HCT116 (cell line): ENCODE data around the gene FAM167B. TPM values are rescaled to one million over a fixed set of nuclear protein-coding genes. Genes with fewer than 3 reads are reported as not detected.

ENCODE experiments used
- ATAC-seq: fragments of 200-7000 bp; cut with Tn5 transposase; 2 replicates; pipeline ENCODE4 v1.9.1; 2020; ENCODE audit warnings: mild to moderate bottlenecking, moderate library complexity
- BruUV-seq: library from RNA; stranded (reverse); fragments of 400-500 nt; replicated peaks from 2 replicates; lab custom pipeline; 2021; lab: Mats Ljungman, UMichigan
- CTCF ChIA-PET: fragments of 300-600 bp; sonication (Branson Sonifier 250); formaldehyde crosslinking; loops from one replicate; lab custom pipeline; 2021; ENCODE audit warnings: antibody characterized with exemption; lab: Charles Lee
- POLR2A ChIA-PET: fragments of 300-600, 350-600 bp; sonication (Branson Sonifier 250); formaldehyde crosslinking; loops from one replicate; lab custom pipeline; 2021; ENCODE audit warnings: antibody characterized with exemption; lab: Charles Lee
- RAD21 ChIA-PET, 2 experiments: fragments of 300-600 bp; sonication (Branson Sonifier 250); formaldehyde crosslinking; loops; one replicate each; lab custom pipeline; 2023; ENCODE audit warnings: low total read pairs in 2 of 2; ENCODE audit not compliant: uncharacterized antibody in 2 of 2, unreplicated experiment in 2 of 2, low non-redundant PET in 1 of 2; lab: Charles Lee
- DNase-seq: peaks from one replicate; pipeline ENCODE4 v3.0.0-alpha.2; 2010; ENCODE audit warnings: low read depth, low spot score
- H2AFZ ChIP-seq: fragments of 200-600 bp; shearing (Covaris generic), sonication (generic); 2 replicates; pipeline ENCODE4 v1.6.1; 2017; ENCODE audit warnings: low read depth, mixed run types, mixed read lengths, antibody characterized with exemption, low read length; ENCODE audit not compliant: poor library complexity, severe bottlenecking
- H3K27ac ChIP-seq: 2 replicates; pipeline ENCODE4 v1.5.1; 2012; ENCODE audit warnings: low read depth, low read length
- H3K27me3 ChIP-seq: fragments of 200-600 bp; sonication (generic); 2 replicates; pipeline ENCODE4 v1.6.1; 2016; ENCODE audit warnings: mixed run types, low read length, mixed read lengths; ENCODE audit not compliant: insufficient read depth
- H3K36me3 ChIP-seq, 2 experiments: fragments of 200-500 bp in 1 of 2; fragments of 200-600 bp in 1 of 2; sonication (Bioruptor generic) in 1 of 2; sonication (generic) in 1 of 2; 2 replicates each; pipeline versions ENCODE4 v1.5.1 to v1.6.1; 2014 to 2016; ENCODE audit warnings: low read length in 2 of 2, inconsistent platforms in 1 of 2, mixed read lengths in 1 of 2, mixed run types in 1 of 2; ENCODE audit not compliant: insufficient read depth in 2 of 2, control insufficient read depth in 1 of 2
- H3K4me1 ChIP-seq, 2 experiments: fragments of 200-600 bp in 1 of 2; sonication (generic) in 1 of 2; 2 replicates each; pipeline versions ENCODE4 v1.5.1 to v1.6.1; 2012 to 2017; ENCODE audit warnings: low read length in 2 of 2, inconsistent platforms in 1 of 2, mild to moderate bottlenecking in 1 of 2, mixed read lengths in 1 of 2, mixed run types in 1 of 2, moderate library complexity in 1 of 2; ENCODE audit not compliant: insufficient read depth in 2 of 2, control insufficient read depth in 1 of 2
- H3K4me2 ChIP-seq: fragments of 200-600 bp; sonication (generic); 2 replicates; pipeline ENCODE4 v1.6.1; 2017; ENCODE audit warnings: mixed run types, low read length, mixed read lengths
- H3K4me3 ChIP-seq, 2 experiments: fragments of 200-600 bp in 1 of 2; sonication (generic) in 1 of 2; replicated peaks in 1 of 2; 2 replicates each; pipeline ENCODE4 v1.5.1; 2011 to 2016; ENCODE audit warnings: low read length in 2 of 2, control low read depth in 1 of 2, low read depth in 1 of 2, mild to moderate bottlenecking in 1 of 2, mixed read lengths in 1 of 2, mixed run types in 1 of 2
- H3K79me2 ChIP-seq: fragments of 200-600 bp; sonication (generic); 2 replicates; pipeline ENCODE4 v1.6.1; 2017; ENCODE audit warnings: mild to moderate bottlenecking, mixed run types, low read length, moderate library complexity, mixed read lengths; ENCODE audit not compliant: insufficient read depth
- H3K9ac ChIP-seq: fragments of 200-600 bp; sonication (generic); 2 replicates; pipeline ENCODE4 v1.6.1; 2016; ENCODE audit warnings: low read length, mixed read lengths
- H3K9me2 ChIP-seq: fragments of 200-600 bp; sonication (generic), shearing (Covaris generic); 2 replicates; pipeline ENCODE4 v1.6.1; 2017; ENCODE audit warnings: mixed run types, mild to moderate bottlenecking, moderate library complexity; ENCODE audit not compliant: insufficient read depth
- H3K9me3 ChIP-seq, 2 experiments: fragments of 200-500 bp in 1 of 2; fragments of 200-600 bp in 1 of 2; sonication (Bioruptor generic) in 1 of 2; sonication (generic) in 1 of 2; 2 replicates each; pipeline ENCODE4 v1.6.1; 2014 to 2017; ENCODE audit warnings: low read length in 2 of 2, mixed read lengths in 2 of 2, inconsistent platforms in 1 of 2, low read depth in 1 of 2, mild to moderate bottlenecking in 1 of 2, mixed run types in 1 of 2, moderate library complexity in 1 of 2; ENCODE audit not compliant: control insufficient read depth in 1 of 2, insufficient read depth in 1 of 2
- H4K20me1 ChIP-seq: fragments of 200-600 bp; sonication (generic), shearing (Covaris generic); 2 replicates; pipeline ENCODE4 v1.6.1; 2017; ENCODE audit warnings: mixed run types, mild to moderate bottlenecking, moderate library complexity; ENCODE audit not compliant: insufficient read depth
- CBX3 ChIP-seq: IDR thresholded peaks from 2 replicates; pipeline ENCODE4 v1.6.1; 2012; ENCODE audit warnings: low read depth
- CTCF ChIP-seq, 3 experiments: fragments of 200-600 bp in 1 of 3; sonication (generic) in 1 of 3; IDR thresholded peaks in 2 of 3; conservative IDR thresholded peaks in 1 of 3; 2 replicates each; pipeline ENCODE4 v1.5.1; 2012 to 2017; ENCODE audit warnings: low read depth in 2 of 3, low read length in 2 of 3, antibody characterized with exemption in 1 of 3, borderline replicate concordance in 1 of 3, control low read depth in 1 of 3, mild to moderate bottlenecking in 1 of 3, mixed read lengths in 1 of 3, mixed run types in 1 of 3, moderate library complexity in 1 of 3; ENCODE audit not compliant: insufficient read depth in 1 of 3
- EGR1 ChIP-seq: IDR thresholded peaks from 2 replicates; pipeline ENCODE4 v1.6.1; 2012; ENCODE audit warnings: low read depth
- POLR2AphosphoS5 ChIP-seq: IDR thresholded peaks from 2 replicates; pipeline ENCODE4 v1.6.1; 2011; ENCODE audit warnings: mild to moderate bottlenecking, low read depth, low read length, moderate library complexity
- RAD21 ChIP-seq: IDR thresholded peaks from 2 replicates; pipeline ENCODE4 v1.6.1; 2012; ENCODE audit warnings: low read depth, mild to moderate bottlenecking
- SP1 ChIP-seq: IDR thresholded peaks from 2 replicates; pipeline ENCODE4 v1.6.1; 2012; ENCODE audit warnings: low read depth
- SRF ChIP-seq: IDR thresholded peaks from 2 replicates; pipeline ENCODE4 v1.6.1; 2012; ENCODE audit warnings: low read depth
- ZBTB33 ChIP-seq: IDR thresholded peaks from 2 replicates; pipeline ENCODE4 v1.6.1; 2011; ENCODE audit warnings: mild to moderate bottlenecking, low read length, moderate library complexity; ENCODE audit not compliant: insufficient replicate concordance; ENCODE audit errors: extremely low read depth
- intact Hi-C: fragments of 100-400 bp; cut with micrococcal nuclease; formaldehyde crosslinking; loops from 2 replicates; pipeline ENCODE4 v1.10.0; 2022
- total RNA-seq: library from RNA; stranded (reverse); gene quantifications from one replicate; pipeline ENCODE4 v1.2.1, GENCODE V29; 2021; ENCODE audit not compliant: unreplicated experiment

FAM167B gene
- total RNA-seq, 1 experiment from 2014 or later: 0.42 TPM

DNA sequence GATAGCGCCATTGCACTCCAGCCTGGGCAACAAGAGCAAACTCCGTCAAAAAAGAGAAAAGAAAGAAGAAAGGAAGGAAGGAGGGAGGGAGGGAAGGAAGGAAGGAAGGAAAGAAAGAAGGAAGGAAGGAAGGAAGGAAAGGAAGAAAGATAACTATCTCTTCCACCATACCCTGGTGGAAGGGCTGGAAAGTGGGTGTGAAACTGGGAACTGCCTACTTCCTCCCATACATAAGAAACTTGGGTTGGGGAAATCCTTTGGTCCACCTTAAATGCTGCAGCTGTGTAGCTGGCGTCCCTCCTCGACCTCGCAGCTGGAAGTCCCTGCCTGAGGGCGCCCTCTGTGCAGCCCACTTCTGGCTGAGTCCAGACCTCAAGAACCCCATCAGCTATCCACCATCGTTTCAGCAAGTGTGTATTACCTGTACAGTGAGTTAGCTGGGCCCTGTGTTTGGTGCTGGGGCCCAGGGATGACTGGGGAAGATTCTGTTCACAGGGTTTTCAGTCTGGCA is 4.6 kb upstream of the FAM167B start:
- CTCF ChIA-PET: interaction anchor here (1.1 kb wide), 1 partner anchor 8 kb away, joined by 3 read pairs; no protein-coding TSS in a partner anchor
- ATAC-seq (no peak), DNase-seq (no peak)
- Histone ChIP-seq H2AFZ (no peak overlapping the region), H3K9ac (no peak overlapping the region), H4K20me1 (no peaks in the 10 kb centered on the region), H3K27ac (peak overlapping the region; percentile 24; the same call in 1 of the 2 replicates), H3K36me3 (no peaks in the 10 kb centered on the region), H3K4me1 (peaks cover 20 to 34% of the 10 kb centered on the region in 2 experiments), H3K4me2 (peak overlapping the region; percentile 57), H3K9me3 (no peaks in the 10 kb centered on the region), H3K9me2 (no peaks in the 10 kb centered on the region), H3K79me2 (no peaks in the 10 kb centered on the region), H3K27me3 (no peaks in the 10 kb centered on the region), H3K4me3 (no peak overlapping the region)
- intact Hi-C loops: no loop called here
- TF ChIP-seq RAD21 (no peak), CTCF (IDR thresholded peaks at IDR 0.05 in 2 of 3, conservative IDR thresholded peaks at IDR 0.05 in 1 of 3; ENCODE audit: borderline replicate concordance in 1 of 3, insufficient read depth in 1 of 3, low read depth in 2 of 3, low read length in 2 of 3) (no peak), SP1 (no peak; the same call in 1 of the 2 replicates), POLR2AphosphoS5 (no peak), ZBTB33 (no peak), EGR1 (no peak), CBX3 (0 out of 2 replicates have a peak, but pooled peaks have one; percentile 10), SRF (no peak)
- POLR2A ChIA-PET: interaction anchor here (0.6 to 0.7 kb wide), 2 partner anchors 24 to 94 kb away, joined by 3 read pairs; no protein-coding TSS in a partner anchor
- no TSS peak for BruUV-seq
- RAD21 ChIA-PET: interaction anchor here in 1 of 2 experiments (0.7 to 1.7 kb wide), 2 partner anchors 94 to 279 kb away, joined by 3 to 4 read pairs; partner anchors contain the start of gene MARCKSL1
